Peyer's patch (tissue), 4 donors: ENCODE data around the gene FRMPD4.

ENCODE experiments used
- POLR2A ChIP-seq, 2 donors: fragments of 450-650 bp; IDR thresholded peaks; one replicate each; pipeline ENCODE4 v1.5.1; 2017; ENCODE audit warnings: antibody characterized with exemption in 2 of 2, mild to moderate bottlenecking in 2 of 2, moderate library complexity in 2 of 2
- TF ChIP-seq, protein P1 (sequence below), 6 experiments: fragments of 450-650 bp in 4 of 6; fragments of 200-600 bp in 2 of 6; sonication (generic) in 1 of 6; IDR thresholded peaks; one replicate each; pipeline ENCODE4 v1.5.1; 2017 to 2019; ENCODE audit warnings: antibody characterized with exemption in 6 of 6, mild to moderate bottlenecking in 3 of 6, moderate library complexity in 1 of 6

- TF ChIP-seq, protein P1, sequence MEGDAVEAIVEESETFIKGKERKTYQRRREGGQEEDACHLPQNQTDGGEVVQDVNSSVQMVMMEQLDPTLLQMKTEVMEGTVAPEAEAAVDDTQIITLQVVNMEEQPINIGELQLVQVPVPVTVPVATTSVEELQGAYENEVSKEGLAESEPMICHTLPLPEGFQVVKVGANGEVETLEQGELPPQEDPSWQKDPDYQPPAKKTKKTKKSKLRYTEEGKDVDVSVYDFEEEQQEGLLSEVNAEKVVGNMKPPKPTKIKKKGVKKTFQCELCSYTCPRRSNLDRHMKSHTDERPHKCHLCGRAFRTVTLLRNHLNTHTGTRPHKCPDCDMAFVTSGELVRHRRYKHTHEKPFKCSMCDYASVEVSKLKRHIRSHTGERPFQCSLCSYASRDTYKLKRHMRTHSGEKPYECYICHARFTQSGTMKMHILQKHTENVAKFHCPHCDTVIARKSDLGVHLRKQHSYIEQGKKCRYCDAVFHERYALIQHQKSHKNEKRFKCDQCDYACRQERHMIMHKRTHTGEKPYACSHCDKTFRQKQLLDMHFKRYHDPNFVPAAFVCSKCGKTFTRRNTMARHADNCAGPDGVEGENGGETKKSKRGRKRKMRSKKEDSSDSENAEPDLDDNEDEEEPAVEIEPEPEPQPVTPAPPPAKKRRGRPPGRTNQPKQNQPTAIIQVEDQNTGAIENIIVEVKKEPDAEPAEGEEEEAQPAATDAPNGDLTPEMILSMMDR (IDR thresholded peaks at IDR 0.05): no peak
- TF ChIP-seq POLR2A (IDR thresholded peaks at IDR 0.05): no peak
Observed at GRCh38 chrX:12349201-12349600, 210.9 kb downstream of the FRMPD4 start.
